GM10266 (cell line): ENCODE results near the gene ANLN.
"Not testable (repeated sequence)": the region's sequence is repeated elsewhere in the genome, so short reads cannot be mapped to it uniquely, and the experiment has no call there.

Experiments
- DNase-seq: peaks from one replicate; pipeline ENCODE4 v3.0.0; 2012; ENCODE audit errors: extremely low spot score
- CTCF ChIP-seq: IDR thresholded peaks from 2 replicates; pipeline ENCODE4 v1.5.1; 2012; ENCODE audit warnings: mild to moderate bottlenecking, low read depth; ENCODE audit not compliant: control insufficient read depth, insufficient read depth; ENCODE audit errors: missing control alignments

Gene ANLN

GRCh38 chr7:36379831-36380504 lies 9.7 kb upstream of the ANLN start:
- TF ChIP-seq CTCF: no peak
- no peak for DNase-seq

GRCh38 chr7:36381056-36381455 lies 8.6 kb upstream of the ANLN start:
- TF ChIP-seq CTCF: no peak
- DNase-seq: no peak

- not testable (repeated sequence) for DNase-seq
These were observed 6.4 kb upstream of the ANLN start for GRCh38 chr7:36383284-36383683.

- not testable (repeated sequence) for DNase-seq
These were observed 4.0 kb upstream of the ANLN start for GRCh38 chr7:36385646-36386045.

GRCh38 chr7:36387435-36388231 lies 2.0 kb upstream of the ANLN start:
- DNase-seq: no peak
- TF ChIP-seq CTCF: no peak

DNA sequence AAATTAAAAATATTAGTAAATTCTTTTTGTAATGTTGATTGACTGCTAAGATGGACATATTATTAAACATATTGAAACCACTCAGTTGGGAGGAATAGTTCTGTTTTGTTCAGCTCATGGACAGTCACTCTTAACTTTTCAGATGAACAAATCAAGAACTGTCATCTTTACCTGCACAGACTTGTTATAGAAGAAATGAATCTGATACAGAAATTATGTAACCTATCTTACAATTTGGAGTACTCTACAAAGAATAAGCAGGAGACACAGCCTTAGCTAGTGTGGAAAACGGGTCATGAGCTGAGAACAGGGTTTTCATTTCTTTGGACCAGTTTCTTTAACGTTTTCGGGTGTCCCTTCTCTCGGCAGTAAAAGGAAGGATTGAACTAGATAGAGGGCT lies 1.2 kb upstream of the ANLN start:
- DNase-seq: no peak
- TF ChIP-seq CTCF: no peak

- no peak for TF ChIP-seq CTCF
- DNase-seq: no peak
These were observed 783 bp downstream of the ANLN start for GRCh38 chr7:36390199-36391090.
